Mammary epithelial cell (primary cell): ENCODE data around the gene SMIM41.

Experiments
- CTCF ChIP-seq, 2 donors: IDR thresholded peaks in 1 of 2; conservative IDR thresholded peaks in 1 of 2; 2 replicates each; pipeline ENCODE4 v1.5.1; 2011 to 2012; ENCODE audit warnings: inconsistent platforms in 2 of 2, low read length in 2 of 2, mild to moderate bottlenecking in 2 of 2, control low read depth in 1 of 2, low read depth in 1 of 2; ENCODE audit not compliant: insufficient read depth in 1 of 2; ENCODE audit errors: extremely low read depth in 1 of 2
- EZH2 ChIP-seq: IDR thresholded peaks from 2 replicates; pipeline ENCODE4 v1.6.1; 2012; ENCODE audit warnings: low read length, inconsistent platforms, borderline replicate concordance

- no peak for TF ChIP-seq EZH2
- no peak for TF ChIP-seq CTCF (conservative IDR thresholded peaks at IDR 0.05 in 1 of 2, IDR thresholded peaks at IDR 0.05 in 1 of 2; ENCODE audit: extremely low read depth in 1 of 2, insufficient read depth in 1 of 2, low read depth in 1 of 2, low read length in 2 of 2)
Measured at GRCh38 chr12:52055731-52056711, 23.5 kb upstream of the SMIM41 start.
